Hair follicular keratinocyte (primary cell): ENCODE results near the gene FOXL2NB. TPM values are rescaled to one million over a fixed set of nuclear protein-coding genes. Genes with fewer than 3 reads are reported as not detected.

ENCODE experiments used
- total RNA-seq: library from RNA; depleted of rRNA; stranded (reverse); fragments of >200 nt; gene quantifications from 2 replicates; pipeline ENCODE4 v1.2.3, GENCODE V29; 2015

Gene FOXL2NB
- total RNA-seq = 0.70 and 0.76 TPM in 2 replicates

DNA sequence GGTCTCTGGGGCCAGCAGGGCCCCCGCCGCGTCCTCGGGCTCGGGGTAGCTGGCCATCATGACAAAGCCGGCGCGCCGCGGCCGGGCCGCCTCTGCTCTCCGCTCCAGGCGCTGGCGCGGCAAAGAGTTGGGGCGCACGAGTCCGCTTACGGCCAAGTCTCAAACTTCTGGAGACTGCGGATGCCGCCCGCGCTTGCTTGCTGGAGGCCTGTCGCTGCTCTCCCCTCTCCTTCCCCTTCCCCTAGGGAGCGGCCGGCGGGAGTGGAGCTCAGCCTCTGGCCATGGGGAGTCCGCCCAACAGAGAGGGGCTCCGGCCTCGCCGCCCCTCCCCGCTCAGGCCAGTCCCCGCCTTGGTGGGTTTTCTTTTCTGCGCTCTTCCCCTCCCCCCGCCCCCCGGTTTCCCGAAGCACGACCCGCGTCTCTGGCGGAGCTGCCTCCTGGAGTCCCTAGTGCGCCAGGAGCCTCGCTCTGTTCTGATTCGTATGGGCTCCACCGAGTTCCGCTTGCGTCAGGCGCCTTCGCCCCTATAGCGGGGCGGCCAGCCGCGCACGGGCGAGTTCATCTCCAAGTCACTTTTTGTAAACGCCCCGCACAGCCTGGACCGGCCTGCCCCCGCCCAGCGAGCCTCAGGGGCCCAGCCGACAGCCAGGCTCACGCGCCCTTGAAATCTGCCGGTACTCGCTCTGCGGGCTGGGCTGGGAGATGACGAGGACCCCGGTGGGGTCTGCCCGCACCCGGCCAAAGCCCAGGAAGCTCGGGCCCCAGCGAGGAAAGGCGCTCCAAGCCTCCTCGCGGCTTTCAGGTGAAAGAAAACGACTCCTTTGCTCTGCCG lies at the start of gene FOXL2NB, which contains the start of gene FOXL2:
FOXL2NB (plus strand) TSS at position 555 of the 832 bp plus-strand sequence; CDS start at position 703, 148 bp downstream.
FOXL2 (minus strand) TSS at position 475 of the 832 bp plus-strand sequence; CDS start at position 60, 415 bp downstream.

Other genes starting within 250 kb of the FOXL2NB start
- gene PIK3CB, start 112.3 kb upstream of the FOXL2NB start, total RNA-seq = 14.0 and 14.5 TPM in 2 replicates
- 0.38 and 1.2 TPM in 2 replicates for gene FOXL2, start 80 bp upstream of the FOXL2NB start, total RNA-seq
- gene PRR23A, start 59.1 kb downstream of the FOXL2NB start, total RNA-seq = not detected in 2 replicates
- not detected in 2 replicates for gene PRR23B, start 73.7 kb downstream of the FOXL2NB start, total RNA-seq
- not detected in 2 replicates for gene PRR23C, start 97.7 kb downstream of the FOXL2NB start, total RNA-seq